ENCODE measurements around the gene SWT1. TPM values are rescaled to one million over a fixed set of nuclear protein-coding genes. Genes with fewer than 3 reads are reported as not detected.

The SWT1 gene
- total RNA-seq, 3 donors from 2014 or later = 5.4 to 7.7 (median 5.7) TPM

DNA sequence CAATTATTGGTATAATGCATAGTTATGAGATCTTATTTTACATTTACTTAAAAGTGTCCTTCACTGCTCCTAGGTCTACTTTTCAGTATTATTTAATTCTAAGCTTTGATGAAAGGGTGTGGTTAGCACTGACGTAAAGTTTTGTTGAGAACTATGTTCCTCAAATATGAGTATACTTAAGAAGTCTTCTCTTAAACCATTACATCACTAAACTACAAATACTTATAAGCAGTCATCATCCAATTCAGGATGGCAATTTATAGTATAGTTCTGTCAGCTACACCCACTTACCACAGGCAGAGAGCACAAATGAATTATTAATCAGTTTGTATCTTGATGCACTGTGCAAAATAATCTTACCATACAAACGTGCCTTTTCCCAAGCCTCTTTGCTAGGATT is 27.3 kb upstream of the SWT1 start:
- H3K4me3 ChIP-seq = no peak overlapping the region
- DNase-seq (no peak), ATAC-seq (no peak)
- peaks cover 5% of the 10 kb centered on the region for H3K9me3 ChIP-seq
- peaks cover 8% of the 10 kb centered on the region for H3K36me3 ChIP-seq (ENCODE audit: low read depth)
- intact Hi-C loops (cut with DNase I, micrococcal nuclease) = no loop called here
- TF ChIP-seq, protein P1, sequence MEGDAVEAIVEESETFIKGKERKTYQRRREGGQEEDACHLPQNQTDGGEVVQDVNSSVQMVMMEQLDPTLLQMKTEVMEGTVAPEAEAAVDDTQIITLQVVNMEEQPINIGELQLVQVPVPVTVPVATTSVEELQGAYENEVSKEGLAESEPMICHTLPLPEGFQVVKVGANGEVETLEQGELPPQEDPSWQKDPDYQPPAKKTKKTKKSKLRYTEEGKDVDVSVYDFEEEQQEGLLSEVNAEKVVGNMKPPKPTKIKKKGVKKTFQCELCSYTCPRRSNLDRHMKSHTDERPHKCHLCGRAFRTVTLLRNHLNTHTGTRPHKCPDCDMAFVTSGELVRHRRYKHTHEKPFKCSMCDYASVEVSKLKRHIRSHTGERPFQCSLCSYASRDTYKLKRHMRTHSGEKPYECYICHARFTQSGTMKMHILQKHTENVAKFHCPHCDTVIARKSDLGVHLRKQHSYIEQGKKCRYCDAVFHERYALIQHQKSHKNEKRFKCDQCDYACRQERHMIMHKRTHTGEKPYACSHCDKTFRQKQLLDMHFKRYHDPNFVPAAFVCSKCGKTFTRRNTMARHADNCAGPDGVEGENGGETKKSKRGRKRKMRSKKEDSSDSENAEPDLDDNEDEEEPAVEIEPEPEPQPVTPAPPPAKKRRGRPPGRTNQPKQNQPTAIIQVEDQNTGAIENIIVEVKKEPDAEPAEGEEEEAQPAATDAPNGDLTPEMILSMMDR (IDR thresholded peaks at IDR 0.05) = no peak
- no peaks in the 10 kb centered on the region for H3K4me1 ChIP-seq (ENCODE audit: low read depth)

DNA sequence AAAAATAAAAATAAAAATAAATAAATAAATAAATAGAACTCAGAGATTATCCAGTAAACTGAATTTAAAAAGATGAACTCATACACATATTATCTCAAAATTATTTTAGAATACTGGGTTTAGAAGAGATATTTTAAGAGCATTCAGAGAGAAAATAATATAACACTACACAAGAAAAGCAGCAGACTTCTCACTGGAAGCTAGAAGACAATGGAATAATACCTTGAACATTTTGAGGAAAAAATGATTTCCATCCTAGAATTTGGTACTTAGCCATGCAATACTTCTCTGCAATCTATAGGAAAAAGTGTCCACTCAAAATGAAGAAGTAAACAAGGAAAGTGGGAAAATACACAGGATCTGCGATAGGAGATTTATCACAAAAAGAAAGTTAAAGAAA is 24.4 kb upstream of the SWT1 start:
- no peak for ATAC-seq
- H3K36me3 ChIP-seq (ENCODE audit: low read depth) = peaks cover 8% of the 10 kb centered on the region
- no peaks in the 10 kb centered on the region for H3K4me1 ChIP-seq (ENCODE audit: low read depth)
- intact Hi-C loops (cut with DNase I, micrococcal nuclease) = no loop called here
- no peak for DNase-seq
- no peak overlapping the region for H3K4me3 ChIP-seq
- TF ChIP-seq, protein P1 (IDR thresholded peaks at IDR 0.05) = no peak
- peaks cover 5% of the 10 kb centered on the region for H3K9me3 ChIP-seq

DNA sequence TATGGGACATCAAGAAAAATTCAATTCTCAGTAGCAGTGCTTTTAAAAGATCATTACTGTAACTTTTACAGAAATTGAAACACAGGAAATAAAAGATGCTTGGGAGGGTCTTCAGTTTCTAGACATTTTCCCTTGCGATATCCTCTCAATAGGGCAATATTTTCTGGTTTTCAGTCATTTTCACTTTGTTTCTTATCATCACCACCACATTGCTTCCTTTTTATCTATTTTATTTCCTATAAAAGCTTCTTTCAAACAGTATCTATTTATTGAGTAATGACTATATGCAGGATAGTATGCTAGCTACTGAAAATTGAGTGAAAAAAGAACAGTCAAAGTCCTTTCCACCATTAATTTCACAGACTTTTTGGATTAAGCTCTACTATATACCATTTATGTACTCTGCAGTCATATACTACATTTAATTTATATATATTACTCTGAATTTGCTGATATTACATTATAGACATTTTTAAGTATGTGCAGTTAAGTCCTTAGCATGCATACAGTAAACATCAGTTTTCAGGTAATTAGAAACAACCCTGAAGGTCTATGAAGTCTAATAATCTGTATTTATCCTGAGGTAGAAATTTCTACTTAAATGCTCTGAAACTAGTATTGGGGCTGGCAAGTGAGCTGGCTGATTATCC is 18.9 kb upstream of the SWT1 start:
- no peak overlapping the region for H3K4me3 ChIP-seq
- intact Hi-C loops (cut with DNase I, micrococcal nuclease) = no loop called here
- TF ChIP-seq, protein P1 (IDR thresholded peaks at IDR 0.05) = no peak
- no peaks in the 10 kb centered on the region for H3K4me1 ChIP-seq (ENCODE audit: low read depth)
- peaks cover 8% of the 10 kb centered on the region for H3K36me3 ChIP-seq (ENCODE audit: low read depth)
- DNase-seq = no peak
- no peaks in the 10 kb centered on the region for H3K9me3 ChIP-seq
- ATAC-seq = no peak

DNA sequence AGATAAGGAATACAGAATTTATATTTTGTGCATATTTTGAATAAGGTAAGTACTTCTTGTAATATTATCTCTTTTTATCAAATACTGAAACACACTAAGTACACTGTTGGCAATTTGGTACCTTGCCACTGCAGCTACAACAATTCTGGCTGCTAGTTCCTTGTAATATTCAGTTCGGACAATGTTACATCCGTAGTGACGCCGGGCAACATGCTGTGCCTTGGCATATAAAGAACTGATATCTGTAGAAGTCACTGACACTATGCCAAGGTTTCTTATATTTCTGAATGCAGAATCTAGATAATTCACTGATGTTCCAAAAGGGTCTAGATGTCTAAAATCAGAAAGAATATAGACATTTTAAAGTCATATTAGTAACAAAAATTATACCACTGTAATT is 17.7 kb upstream of the SWT1 start:
- H3K9me3 ChIP-seq = no peaks in the 10 kb centered on the region
- no peak overlapping the region for H3K4me3 ChIP-seq
- ATAC-seq (no peak), DNase-seq (no peak)
- no peaks in the 10 kb centered on the region for H3K4me1 ChIP-seq (ENCODE audit: low read depth)
- H3K36me3 ChIP-seq (ENCODE audit: low read depth) = no peaks in the 10 kb centered on the region
- intact Hi-C loops (cut with DNase I, micrococcal nuclease) = no loop called here
- TF ChIP-seq, protein P1 (IDR thresholded peaks at IDR 0.05) = no peak

DNA sequence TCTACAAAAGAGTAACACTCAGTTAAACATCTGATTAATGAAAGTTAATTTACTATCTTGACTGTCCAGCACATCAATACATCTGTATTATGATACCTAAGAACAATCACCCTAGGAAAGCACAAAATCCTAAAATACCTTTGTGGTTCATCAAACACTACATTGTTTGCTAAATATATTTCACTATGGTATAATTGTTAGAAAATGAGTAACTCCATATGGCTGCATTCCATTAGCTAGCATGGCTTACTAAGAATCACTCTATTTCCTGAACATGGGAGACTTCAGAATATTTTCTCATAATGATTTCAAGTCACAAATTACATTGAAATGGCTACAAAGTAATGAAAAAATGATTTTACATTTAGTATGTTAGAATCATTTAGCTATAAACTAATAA is 12.7 kb upstream of the SWT1 start:
- Histone ChIP-seq H3K4me1 (ENCODE audit: low read depth) (no peaks in the 10 kb centered on the region), H3K36me3 (ENCODE audit: low read depth) (no peaks in the 10 kb centered on the region), H3K4me3 (no peak overlapping the region), H3K9me3 (no peaks in the 10 kb centered on the region)
- ATAC-seq = no peak
- intact Hi-C loops (cut with DNase I, micrococcal nuclease) = no loop called here
- no peak for DNase-seq
- TF ChIP-seq, protein P1 (IDR thresholded peaks at IDR 0.05) = no peak

DNA sequence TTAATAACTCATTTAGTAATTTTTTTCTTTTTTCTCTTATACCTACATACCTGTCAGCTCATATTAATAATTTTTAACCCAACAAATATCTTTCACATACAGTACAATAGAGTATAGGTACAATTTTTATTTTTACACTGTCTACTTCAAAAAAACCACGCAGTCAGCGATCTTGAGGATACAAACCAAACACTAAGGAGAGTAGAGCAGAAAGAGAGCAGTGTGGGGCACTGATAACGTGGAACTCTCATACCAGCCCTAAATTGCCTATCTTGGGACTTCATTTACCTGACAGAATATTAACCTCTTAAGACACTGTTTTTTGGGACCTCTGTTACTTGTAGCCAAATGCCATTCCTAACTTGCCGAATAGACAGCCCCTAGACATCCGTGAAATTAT is 5.8 kb upstream of the SWT1 start:
- ATAC-seq (no peak), DNase-seq (no peak)
- no peak overlapping the region for H3K4me3 ChIP-seq
- H3K36me3 ChIP-seq (ENCODE audit: low read depth) = no peaks in the 10 kb centered on the region
- H3K4me1 ChIP-seq (ENCODE audit: low read depth) = peaks cover 6% of the 10 kb centered on the region
- intact Hi-C loops (cut with DNase I, micrococcal nuclease) = loop anchor here in 1 of 2 donors (10.0 kb wide), 1 partner anchor 106 kb away; the partner anchor contains the start of gene RNF2
- no peaks in the 10 kb centered on the region for H3K9me3 ChIP-seq
- TF ChIP-seq, protein P1 (IDR thresholded peaks at IDR 0.05) = no peak
